Uterus (tissue), 2 donors: ENCODE data around the gene LRRC56.

ENCODE experiments used
- CTCF ChIP-seq, 4 experiments: fragments of 200-600 bp in 2 of 4; fragments of 450-650 bp in 2 of 4; sonication (generic) in 2 of 4; IDR thresholded peaks; one replicate each; pipeline ENCODE4 v1.5.1; 2016 to 2019; ENCODE audit warnings: antibody characterized with exemption in 4 of 4, mild to moderate bottlenecking in 2 of 4, moderate library complexity in 1 of 4
- POLR2A ChIP-seq, 2 donors: fragments of 450-650 bp; IDR thresholded peaks; one replicate each; pipeline ENCODE4 v1.6.1; 2016; ENCODE audit warnings: antibody characterized with exemption in 2 of 2, mild to moderate bottlenecking in 1 of 2, moderate library complexity in 1 of 2

GRCh38 chr11:512761-513595, 24.3 kb upstream of the LRRC56 start:
- TF ChIP-seq CTCF (IDR thresholded peaks at IDR 0.05) (no peak), POLR2A (IDR thresholded peaks at IDR 0.05) (no peak)
